GM12801 (cell line): Measurements from ENCODE around the gene SLC24A2.

Experiments
- TF ChIP-seq, protein P1 (sequence below): IDR thresholded peaks from one replicate; pipeline ENCODE4 v1.5.1; 2011; ENCODE audit warnings: control low read depth; ENCODE audit not compliant: insufficient read length; ENCODE audit errors: extremely low read depth

Gene SLC24A2

DNA sequence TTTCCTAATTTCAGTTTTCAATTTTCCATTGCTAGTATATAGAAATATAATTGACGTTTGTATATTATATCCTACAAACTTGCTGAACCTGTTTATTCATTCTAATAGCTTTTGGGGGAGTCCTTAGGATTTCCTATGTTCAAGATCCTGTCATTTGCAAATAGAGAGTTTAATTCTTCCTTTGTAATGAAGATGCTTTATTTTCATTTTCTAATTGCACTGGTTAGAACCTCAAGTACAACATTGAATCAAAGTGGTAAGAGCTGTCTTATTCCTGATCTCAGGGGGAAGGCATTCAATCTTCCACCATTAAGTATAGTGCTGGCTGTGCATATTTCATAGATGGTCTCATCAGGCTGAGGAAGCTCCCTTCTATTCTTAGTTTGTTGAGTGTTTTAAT, 15.6 kb upstream of the SLC24A2 start:
- TF ChIP-seq, protein P1, sequence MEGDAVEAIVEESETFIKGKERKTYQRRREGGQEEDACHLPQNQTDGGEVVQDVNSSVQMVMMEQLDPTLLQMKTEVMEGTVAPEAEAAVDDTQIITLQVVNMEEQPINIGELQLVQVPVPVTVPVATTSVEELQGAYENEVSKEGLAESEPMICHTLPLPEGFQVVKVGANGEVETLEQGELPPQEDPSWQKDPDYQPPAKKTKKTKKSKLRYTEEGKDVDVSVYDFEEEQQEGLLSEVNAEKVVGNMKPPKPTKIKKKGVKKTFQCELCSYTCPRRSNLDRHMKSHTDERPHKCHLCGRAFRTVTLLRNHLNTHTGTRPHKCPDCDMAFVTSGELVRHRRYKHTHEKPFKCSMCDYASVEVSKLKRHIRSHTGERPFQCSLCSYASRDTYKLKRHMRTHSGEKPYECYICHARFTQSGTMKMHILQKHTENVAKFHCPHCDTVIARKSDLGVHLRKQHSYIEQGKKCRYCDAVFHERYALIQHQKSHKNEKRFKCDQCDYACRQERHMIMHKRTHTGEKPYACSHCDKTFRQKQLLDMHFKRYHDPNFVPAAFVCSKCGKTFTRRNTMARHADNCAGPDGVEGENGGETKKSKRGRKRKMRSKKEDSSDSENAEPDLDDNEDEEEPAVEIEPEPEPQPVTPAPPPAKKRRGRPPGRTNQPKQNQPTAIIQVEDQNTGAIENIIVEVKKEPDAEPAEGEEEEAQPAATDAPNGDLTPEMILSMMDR: no peak

DNA sequence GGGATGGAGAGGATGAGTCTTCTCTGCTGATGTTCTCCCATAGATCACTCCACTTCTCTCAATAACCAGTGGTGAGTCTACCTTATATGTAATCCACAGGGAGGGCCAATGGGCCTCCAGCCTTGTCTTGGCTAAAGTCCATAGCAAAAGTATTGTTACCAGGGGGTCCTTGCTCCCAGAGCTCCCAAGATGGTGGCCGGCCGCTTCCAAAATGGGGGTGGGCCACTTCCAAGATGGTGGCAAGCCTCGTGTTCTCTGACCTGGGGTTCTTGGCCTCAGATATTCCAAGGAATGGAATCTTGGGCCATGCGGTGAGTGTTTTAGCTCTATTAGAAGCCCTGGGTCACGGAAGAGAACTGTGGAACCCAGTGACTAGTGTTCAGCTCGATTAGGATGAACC, 12.0 kb upstream of the SLC24A2 start:
- TF ChIP-seq, protein P1: no peak

DNA sequence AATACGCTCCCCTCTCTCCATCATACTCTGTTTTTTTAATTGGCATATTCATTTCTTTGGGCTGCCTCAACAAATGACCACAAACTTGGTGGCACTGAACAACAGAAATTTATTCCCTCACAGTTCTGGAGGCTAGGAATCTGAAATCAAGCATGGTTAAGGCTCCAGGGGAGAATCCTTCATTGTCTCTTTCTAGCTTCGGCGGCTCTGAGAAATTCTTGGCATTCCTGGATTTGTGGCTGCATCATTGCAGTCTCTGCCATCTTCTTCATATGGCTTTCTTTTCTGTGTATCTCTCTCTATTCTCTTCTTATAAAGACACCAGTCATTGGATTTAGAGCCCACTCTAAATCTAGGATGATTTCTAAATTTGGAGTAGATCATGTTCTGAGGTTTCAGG, 10.9 kb upstream of the SLC24A2 start:
- TF ChIP-seq, protein P1: no peak

DNA sequence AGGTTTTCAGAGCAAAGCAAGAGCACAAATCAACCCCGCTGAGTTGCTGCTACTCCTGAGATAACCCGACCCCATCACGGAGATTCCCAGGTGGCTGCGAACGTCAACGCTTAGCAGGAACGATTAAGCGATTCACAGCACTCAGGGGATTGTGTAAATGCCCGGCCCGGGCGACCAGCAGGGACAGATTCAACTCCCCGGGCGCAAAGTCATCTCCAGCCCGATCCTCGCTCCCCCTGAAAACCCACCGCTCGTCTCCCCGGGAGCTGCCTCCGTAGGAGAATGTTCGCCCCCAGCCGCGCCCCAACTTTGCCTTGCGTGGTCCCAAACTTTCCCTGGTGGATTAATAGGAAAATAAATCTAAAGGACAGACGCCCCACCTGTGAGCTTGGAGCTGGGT, 685 bp downstream of the SLC24A2 start:
- TF ChIP-seq, protein P1: no peak

DNA sequence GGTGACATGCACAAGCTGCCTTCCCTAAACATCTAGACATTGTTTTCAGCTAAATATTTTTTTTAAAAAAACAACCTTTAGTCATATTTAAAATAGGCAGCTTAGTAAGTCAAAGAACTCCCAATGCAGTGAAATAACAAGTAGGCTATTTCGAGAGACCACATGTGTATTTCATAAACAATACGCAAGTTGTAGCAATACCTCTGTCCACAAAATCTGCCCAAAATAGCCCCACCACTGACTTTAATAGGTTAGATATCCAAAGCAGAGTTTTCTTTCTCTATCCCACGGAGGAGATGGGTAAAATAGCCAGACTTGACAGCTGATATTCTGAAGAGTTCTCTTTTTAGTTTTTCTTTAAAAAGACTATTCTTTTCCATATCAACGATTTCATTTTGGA, 1.2 kb downstream of the SLC24A2 start:
- TF ChIP-seq, protein P1: no peak

DNA sequence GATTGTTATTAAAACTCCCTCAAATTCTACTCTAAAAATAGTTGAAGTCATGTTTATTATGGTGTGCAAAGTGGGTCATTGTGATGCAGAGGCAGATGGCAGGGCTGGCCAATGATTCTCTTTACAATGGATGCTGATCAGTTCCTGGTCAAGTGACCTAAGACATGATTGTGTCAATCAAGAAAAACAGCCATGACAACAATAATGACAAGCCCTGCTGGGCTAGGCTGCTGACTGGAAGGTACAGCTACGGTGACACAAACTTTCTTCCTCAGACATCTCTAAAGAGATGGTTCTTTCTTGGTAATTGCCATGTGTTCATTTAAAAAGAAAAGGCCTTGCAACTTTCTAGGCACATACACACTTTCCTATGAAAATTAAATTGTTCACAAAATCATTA, 3.6 kb downstream of the SLC24A2 start:
- TF ChIP-seq, protein P1: no peak

DNA sequence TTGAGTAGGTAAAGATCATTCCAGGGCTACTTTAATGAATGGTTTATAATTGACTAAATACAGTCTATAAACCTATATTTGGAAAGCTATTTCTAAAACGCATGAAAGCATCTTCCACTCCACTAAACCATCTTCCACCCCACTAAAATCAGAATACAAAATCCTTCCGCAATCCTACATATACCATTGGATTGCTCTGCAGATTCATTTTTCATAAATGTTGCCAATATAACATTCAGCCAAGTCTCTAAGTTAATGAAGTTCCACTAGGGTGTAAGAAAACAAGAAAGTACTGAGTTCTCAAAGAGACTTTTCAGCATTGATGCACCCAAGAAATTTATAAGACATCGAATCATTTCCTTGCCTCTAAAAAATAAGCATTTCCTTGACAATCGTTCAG, 4.7 kb downstream of the SLC24A2 start:
- TF ChIP-seq, protein P1: no peak

DNA sequence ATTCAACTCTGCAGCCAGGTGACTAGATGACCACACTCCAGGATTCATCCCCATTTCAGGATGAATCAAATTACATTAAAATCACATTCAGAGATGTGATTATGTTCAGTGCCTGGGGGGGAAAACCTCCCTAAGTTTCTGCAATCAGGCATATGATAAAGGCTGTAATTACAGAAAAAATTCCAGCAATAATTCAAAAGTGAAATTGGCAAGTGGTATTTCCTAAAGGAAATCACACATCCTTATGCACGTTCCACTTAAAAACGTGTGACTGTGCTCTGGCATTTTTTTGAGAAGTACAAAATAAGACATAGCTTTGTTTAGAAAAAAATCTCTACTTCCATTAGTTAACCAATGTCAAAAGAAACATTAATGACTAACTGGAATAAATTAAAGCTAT, 5.3 kb downstream of the SLC24A2 start:
- TF ChIP-seq, protein P1: no peak
